Esophagus muscularis mucosa (tissue), 4 donors: ENCODE measurements around the gene LY6G5C. TPM values are rescaled to one million over a fixed set of nuclear protein-coding genes. Genes with fewer than 3 reads are reported as not detected.

Experiments used
- DNase-seq: peaks from one replicate; pipeline ENCODE4 v3.0.0-alpha.2; 2017; ENCODE audit errors: extremely low spot score
- H3K27ac ChIP-seq, 4 donors: fragments of 200-600 bp; sonication (generic); replicated peaks in 1 of 4; 1 replicate in 3 of 4; 2 replicates in 1 of 4; pipeline ENCODE4 v1.5.1; 2016 to 2019; ENCODE audit warnings: mild to moderate bottlenecking in 1 of 4
- H3K27me3 ChIP-seq, 4 donors: fragments of 200-600 bp; sonication (generic); one replicate each; pipeline versions ENCODE4 v1.5.1 to v1.6.0; 2016 to 2019
- H3K36me3 ChIP-seq, 4 donors: fragments of 200-600 bp; sonication (generic); one replicate each; pipeline ENCODE4 v1.5.1; 2016 to 2019
- H3K4me1 ChIP-seq, 4 donors: fragments of 200-600 bp; sonication (generic); one replicate each; pipeline ENCODE4 v1.5.1; 2016 to 2019
- H3K4me3 ChIP-seq, 4 donors: fragments of 200-600 bp; sonication (generic); 1 replicate in 2 of 4; 2 replicates in 2 of 4; pipeline ENCODE4 v1.5.1; 2016 to 2019; ENCODE audit warnings: mild to moderate bottlenecking in 4 of 4, moderate library complexity in 1 of 4
- H3K9me3 ChIP-seq, 4 donors: fragments of 200-600 bp; sonication (generic); 1 replicate in 3 of 4; 2 replicates in 1 of 4; pipeline ENCODE4 v1.5.1; 2016 to 2019
- EP300 ChIP-seq: sonication (generic); formaldehyde crosslinking; IDR thresholded peaks from one replicate; pipeline ENCODE4 v1.6.1; 2017; ENCODE audit warnings: antibody characterized with exemption
- POLR2A ChIP-seq: fragments of 450-650 bp; IDR thresholded peaks from one replicate; pipeline ENCODE4 v1.6.1; 2017; ENCODE audit warnings: antibody characterized with exemption, moderate library complexity, mild to moderate bottlenecking, low read depth
- POLR2AphosphoS5 ChIP-seq, 2 donors: sonication (generic); formaldehyde crosslinking; IDR thresholded peaks; one replicate each; pipeline ENCODE4 v1.6.1; 2017; ENCODE audit warnings: antibody characterized with exemption in 2 of 2
- WGBS: methylation state at CpG from one replicate; pipeline ENCODE4 v1.1.5; 2018; 5-methylcytosine and 5-hydroxymethylcytosine counted together
- intact Hi-C: fragments of 100-400 bp; cut with DNase I; formaldehyde crosslinking; loops from one replicate; pipeline ENCODE4 v1.15.1; 2023
- total RNA-seq, 4 donors: library from RNA; depleted of rRNA; stranded (reverse); fragments of >200 nt; gene quantifications; one replicate each; pipeline versions ENCODE4 v1.1.0 to v1.2.1, GENCODE V29; 2016
- TF ChIP-seq, protein P1 (sequence below), 3 experiments: fragments of 200-600 bp in 2 of 3; fragments of 450-650 bp in 1 of 3; sonication (generic) in 2 of 3; IDR thresholded peaks; one replicate each; pipeline ENCODE4 v1.5.1; 2017 to 2019; ENCODE audit warnings: antibody characterized with exemption in 3 of 3, mild to moderate bottlenecking in 2 of 3, moderate library complexity in 1 of 3

Gene LY6G5C
- total RNA-seq, 4 donors from 2014 or later = 2.0 to 2.9 TPM; not detected in 2

DNA sequence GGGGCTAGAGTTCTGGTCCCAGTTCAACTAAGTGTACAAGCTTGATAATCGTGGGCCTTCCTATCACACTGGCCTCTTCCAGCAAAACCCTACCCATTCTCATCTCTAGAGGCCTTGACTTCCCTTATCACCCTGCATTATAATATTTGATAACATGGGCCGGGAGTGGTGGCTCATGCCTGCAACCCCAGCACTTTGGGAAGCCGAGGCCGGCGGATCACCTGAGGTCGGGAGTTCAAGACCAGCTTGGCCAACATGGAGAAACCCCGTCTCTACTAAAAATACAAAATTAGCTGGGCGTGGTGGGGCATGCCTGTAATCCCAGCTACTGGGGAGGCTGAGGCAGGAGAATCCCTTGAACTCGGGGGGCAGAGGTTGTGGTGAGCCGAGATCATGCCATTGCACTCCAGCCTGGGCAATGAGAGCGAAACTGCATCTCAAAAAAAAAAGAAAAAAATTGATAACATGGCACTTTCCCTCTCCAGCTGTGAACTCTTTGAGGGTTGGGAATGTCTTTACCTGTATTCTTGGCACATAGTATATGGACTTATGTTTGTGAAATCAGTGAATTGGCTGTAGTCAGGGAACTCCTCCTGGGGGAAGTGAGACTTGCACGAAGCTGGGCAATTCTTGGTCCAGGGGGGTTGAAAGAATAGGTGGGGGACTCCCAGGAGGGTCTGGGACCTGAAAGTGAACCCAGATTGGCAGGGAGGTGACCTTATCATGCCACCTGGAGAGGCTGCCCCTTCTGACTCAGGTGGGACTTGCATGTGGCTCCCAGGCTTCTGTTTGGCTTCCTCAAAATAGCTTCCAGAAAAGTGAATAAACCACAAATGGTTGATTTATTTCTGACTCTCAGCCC lies 19.4 kb downstream of the LY6G5C start:
- peaks cover 0 to 36% (median 31%) of the 10 kb centered on the region in 4 donors for H3K36me3 ChIP-seq
- no peak for DNase-seq
- no peaks in the 10 kb centered on the region for H3K27me3 ChIP-seq
- TF ChIP-seq, protein P1, sequence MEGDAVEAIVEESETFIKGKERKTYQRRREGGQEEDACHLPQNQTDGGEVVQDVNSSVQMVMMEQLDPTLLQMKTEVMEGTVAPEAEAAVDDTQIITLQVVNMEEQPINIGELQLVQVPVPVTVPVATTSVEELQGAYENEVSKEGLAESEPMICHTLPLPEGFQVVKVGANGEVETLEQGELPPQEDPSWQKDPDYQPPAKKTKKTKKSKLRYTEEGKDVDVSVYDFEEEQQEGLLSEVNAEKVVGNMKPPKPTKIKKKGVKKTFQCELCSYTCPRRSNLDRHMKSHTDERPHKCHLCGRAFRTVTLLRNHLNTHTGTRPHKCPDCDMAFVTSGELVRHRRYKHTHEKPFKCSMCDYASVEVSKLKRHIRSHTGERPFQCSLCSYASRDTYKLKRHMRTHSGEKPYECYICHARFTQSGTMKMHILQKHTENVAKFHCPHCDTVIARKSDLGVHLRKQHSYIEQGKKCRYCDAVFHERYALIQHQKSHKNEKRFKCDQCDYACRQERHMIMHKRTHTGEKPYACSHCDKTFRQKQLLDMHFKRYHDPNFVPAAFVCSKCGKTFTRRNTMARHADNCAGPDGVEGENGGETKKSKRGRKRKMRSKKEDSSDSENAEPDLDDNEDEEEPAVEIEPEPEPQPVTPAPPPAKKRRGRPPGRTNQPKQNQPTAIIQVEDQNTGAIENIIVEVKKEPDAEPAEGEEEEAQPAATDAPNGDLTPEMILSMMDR (IDR thresholded peaks at IDR 0.05) = no peak
- TF ChIP-seq POLR2AphosphoS5 (IDR thresholded peaks at IDR 0.05) = no peak
- TF ChIP-seq EP300 = no peak
- no peak for TF ChIP-seq POLR2A
- intact Hi-C loops = no loop called here
- peak overlapping the region; percentile 84 to 99 (median 89) for H3K27ac ChIP-seq
- no peaks in the 10 kb centered on the region for H3K9me3 ChIP-seq
- WGBS = 84% methylated on average over 12 of the region's 12 CpGs
- H3K4me1 ChIP-seq = peaks cover 58 to 76% (median 67%) of the 10 kb centered on the region in 4 donors
- peak overlapping the region; percentile 68 to 91 (median 70) for H3K4me3 ChIP-seq

DNA sequence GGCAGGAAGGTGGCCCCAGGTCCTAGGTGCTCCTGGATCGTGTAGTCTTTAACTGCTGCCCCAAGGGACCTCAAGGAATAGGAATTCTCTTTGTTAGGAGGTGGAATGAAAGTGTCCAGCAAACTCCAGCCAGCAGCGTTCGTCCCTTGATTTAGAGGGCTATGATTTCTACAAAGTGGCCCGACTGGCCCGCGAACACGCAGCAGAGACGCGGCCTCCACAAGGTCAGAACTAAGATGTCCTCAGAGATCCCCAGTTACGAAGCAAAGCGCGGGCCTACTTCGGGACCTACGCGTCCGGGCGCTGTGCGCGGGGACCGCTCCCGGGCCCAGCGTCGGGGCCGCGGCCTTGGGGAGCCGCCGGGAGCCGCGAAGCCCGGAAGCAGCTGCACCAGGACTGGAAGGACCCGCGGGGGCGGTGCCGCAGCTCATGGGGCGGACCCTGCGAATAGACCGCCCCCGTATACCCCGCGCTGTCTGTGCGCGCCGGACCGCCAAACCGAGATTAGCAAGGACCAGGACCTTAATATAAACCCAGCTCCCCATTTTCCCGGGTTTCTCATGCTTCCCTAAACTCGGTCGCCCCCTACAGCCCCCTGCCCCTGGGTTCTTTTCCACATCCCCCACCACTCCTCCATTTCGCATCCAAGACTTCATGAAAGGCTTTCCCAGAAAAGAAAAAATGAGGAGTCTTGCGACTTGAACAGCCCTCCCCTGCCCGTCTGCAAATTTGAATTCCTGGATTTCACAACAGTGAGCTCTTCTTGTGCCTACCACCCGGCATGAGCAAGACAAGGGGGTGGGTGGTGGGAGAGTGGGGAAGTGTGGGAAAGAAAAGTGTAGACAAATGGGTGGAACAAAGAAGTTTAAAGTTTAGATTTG lies 20.2 kb downstream of the LY6G5C start, which contains the start of gene C6orf47:
TSS of gene C6orf47 (minus strand) at position 398 of the 881 bp plus-strand sequence. CDS start 831 bp downstream, outside the sequence.
- H3K9me3 ChIP-seq = no peaks in the 10 kb centered on the region
- DNase-seq = peak; percentile 95
- TF ChIP-seq POLR2A = peak; percentile 89
- no peak for TF ChIP-seq EP300
- peak; percentile 88 to 96 for TF ChIP-seq POLR2AphosphoS5 (IDR thresholded peaks at IDR 0.05)
- TF ChIP-seq, protein P1 (IDR thresholded peaks at IDR 0.05) = no peak
- H3K36me3 ChIP-seq = peaks cover 0 to 45% (median 36%) of the 10 kb centered on the region in 4 donors
- H3K27me3 ChIP-seq = no peaks in the 10 kb centered on the region
- H3K27ac ChIP-seq = peak within 1 kb of the TSS; percentile 84 to 99 (median 89)
- intact Hi-C loops = no loop called here
- H3K4me1 ChIP-seq = peaks cover 57 to 82% (median 66%) of the 10 kb centered on the region in 4 donors
- 0% methylated on average over 28 of the region's 52 CpGs for WGBS
- peak within 1 kb of the TSS; percentile 68 to 91 (median 70) for H3K4me3 ChIP-seq

DNA sequence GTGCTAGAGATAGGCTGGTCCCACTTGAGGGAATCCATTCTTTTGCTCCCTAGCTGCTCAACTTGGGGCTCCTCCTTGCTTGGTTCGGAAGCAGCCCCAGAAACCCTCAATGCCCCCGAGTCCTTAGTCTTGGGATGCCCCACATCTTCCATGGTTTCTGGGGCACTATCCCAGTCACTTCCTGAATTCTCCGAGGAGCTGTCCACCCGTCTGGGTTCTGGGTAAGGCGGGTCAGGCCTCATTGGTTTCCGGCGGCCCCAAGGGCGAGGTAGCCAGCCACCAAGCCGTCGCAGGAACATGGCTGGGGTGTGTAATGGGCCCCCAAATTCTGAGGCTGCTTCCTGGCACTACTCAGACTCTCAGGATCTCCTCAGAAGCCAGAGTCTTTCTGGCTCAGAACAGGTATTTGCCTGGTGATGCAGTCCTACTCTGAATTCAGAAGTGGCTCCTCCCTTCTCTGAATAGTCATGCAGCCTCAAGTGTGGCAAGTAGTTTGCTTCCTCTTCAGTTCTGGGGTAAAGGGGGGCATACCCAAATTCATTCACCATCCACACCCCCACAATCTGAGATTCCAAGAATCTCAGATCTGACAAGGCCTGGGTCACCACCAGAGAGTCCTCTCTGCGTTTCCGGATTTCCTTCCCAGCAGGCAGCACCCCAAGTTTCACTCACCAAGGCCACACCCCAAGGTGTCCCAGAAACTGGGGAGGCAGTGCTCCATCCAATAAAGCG lies 21.1 kb downstream of the LY6G5C start:
- intact Hi-C loops = no loop called here
- H3K4me1 ChIP-seq = peaks cover 60 to 83% (median 66%) of the 10 kb centered on the region in 4 donors
- 45% methylated on average over 4 of the region's 13 CpGs for WGBS
- no peaks in the 10 kb centered on the region for H3K9me3 ChIP-seq
- H3K4me3 ChIP-seq = peak overlapping the region; percentile 68 to 91 (median 70)
- H3K27ac ChIP-seq = peak overlapping the region; percentile 84 to 99 (median 89)
- H3K27me3 ChIP-seq = no peaks in the 10 kb centered on the region
- no peak for DNase-seq
- peaks cover 0 to 48% (median 38%) of the 10 kb centered on the region in 4 donors for H3K36me3 ChIP-seq
- TF ChIP-seq, protein P1 (IDR thresholded peaks at IDR 0.05) = no peak
- TF ChIP-seq POLR2AphosphoS5 (IDR thresholded peaks at IDR 0.05) (no peak), EP300 (no peak), POLR2A (no peak)

DNA sequence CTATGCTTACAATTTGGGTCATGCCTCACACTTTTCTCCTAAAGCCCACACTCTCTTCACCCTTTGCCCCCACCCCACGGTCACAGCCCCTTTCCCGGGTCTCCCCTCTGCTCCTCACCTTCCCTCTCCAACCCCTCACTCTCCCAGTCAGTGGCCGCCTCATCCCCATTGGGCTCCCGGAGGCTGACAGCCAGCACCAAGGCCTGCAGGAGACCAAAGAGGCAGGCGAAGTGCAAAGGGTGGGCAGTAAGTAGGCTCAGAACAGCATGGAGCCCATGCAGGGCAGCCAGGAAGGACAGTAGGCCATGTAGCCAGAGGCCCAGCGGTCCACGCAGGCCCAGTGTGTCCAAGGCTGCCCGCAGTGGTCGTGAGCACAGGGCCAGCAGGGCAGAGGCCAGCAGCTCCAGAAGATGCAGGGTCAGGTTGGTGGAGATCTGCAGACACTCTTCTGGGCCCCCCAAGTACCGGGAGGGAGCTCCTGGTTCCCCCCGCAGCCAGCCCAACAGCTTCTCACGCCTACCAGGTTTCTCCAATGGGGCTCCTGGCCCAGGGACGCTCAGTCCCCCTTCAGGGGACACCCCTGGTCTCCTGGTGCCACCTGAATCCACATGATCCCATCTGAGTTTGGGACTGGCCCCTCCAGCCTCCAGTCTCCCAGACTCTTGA lies 21.8 kb downstream of the LY6G5C start:
- Histone ChIP-seq H3K9me3 (no peaks in the 10 kb centered on the region), H3K27ac (peak overlapping the region; percentile 84 to 99 (median 89)), H3K4me1 (peaks cover 56 to 78% (median 64%) of the 10 kb centered on the region in 4 donors), H3K36me3 (peaks cover 0 to 48% (median 38%) of the 10 kb centered on the region in 4 donors), H3K4me3 (peak overlapping the region; percentile 68 to 91 (median 70)), H3K27me3 (no peaks in the 10 kb centered on the region)
- 82% methylated on average over 12 of the region's 13 CpGs for WGBS
- TF ChIP-seq POLR2AphosphoS5 (IDR thresholded peaks at IDR 0.05) = no peak
- no peak for TF ChIP-seq POLR2A
- TF ChIP-seq, protein P1 (IDR thresholded peaks at IDR 0.05) = no peak
- no peak for TF ChIP-seq EP300
- DNase-seq = no peak
- intact Hi-C loops = no loop called here
